ENCODE measurements around the gene BMF.
A peak's percentile ranks its signal among the peaks of the same experiment; 100 is the strongest.
"Not testable (repeated sequence)": the region's sequence is repeated elsewhere in the genome, so short reads cannot be mapped to it uniquely, and the experiment has no call there.

BMF gene

DNA sequence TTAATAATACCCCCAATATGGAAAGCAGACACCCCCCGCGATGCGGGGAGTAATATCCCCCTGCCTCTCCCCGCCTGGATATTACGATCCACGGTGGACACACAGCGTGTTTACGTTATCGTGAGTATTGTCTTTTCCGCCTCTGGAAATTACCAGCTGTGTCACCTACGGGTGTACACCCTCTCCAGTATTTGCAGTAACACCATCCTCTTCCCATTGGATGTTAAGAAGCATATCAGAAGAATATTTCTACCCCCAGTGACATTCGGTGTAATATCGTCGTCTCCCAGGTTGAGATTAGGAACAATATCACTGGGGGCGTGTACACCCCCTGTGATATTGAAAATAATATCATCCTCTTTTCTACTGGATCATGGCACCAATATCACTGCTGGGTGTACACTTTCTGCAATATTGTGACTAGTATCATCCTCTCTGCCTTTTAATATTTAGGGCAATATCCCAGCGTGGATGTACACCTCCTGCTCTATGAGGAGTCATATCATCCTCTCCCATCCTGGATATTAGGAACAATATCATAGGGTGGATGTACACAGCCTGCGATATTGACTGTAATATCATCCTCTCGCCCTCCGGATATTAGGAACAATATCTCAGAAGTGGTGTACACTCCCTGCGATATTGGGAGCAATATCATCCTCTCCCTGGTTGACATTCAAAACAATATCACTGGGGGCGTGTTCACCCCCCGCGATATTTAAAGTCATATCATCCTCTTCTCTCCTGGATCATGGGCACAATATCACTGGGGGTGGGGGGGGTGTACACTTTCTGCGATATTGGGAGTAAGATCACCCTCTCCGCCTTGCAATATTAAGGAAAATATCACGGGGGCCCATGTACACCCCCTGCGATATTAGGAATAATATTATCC is 20.3 kb upstream of the BMF start:
- DNase-seq = no peak

DNA sequence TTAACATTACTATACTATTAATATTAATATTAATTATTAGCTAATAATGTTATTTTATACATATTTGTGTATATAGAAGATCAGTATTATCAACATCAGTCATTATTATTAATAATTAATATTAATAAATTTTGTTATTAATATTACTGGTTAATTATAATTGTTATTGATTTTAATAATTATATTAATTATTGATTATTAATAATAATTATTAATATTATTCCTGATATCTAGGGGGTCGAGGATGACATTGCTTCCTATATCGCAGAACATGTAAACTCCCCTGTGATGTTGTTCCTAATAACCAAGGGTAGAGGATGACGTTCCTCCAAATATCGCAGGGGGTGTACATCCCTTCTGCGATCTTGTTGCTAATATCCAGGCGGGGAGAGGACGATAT is 17.3 kb upstream of the BMF start:
- DNase-seq = no peak

DNA sequence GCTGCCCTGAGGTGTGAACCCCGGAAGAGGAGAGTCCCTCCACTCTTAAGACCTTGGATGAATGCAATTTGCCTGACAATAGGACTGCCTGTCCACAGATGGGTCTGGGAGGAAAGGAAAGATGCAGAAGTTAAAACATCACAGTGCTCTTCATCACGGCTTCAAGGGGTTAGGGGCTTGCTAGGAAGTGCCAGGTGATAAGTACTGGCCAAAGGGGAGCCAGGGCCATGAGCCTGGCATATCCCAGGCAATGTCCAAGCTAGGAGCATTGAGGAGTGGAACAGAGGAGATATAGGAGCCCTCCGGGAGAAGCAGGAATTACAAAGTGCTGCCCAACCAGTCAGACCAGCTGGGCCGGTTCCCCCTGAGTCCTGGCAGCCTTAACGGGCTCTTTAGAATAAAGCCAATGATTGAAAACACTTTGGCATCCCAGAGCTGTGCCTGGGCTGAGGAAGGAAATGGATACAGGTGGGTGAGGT is 16.2 kb upstream of the BMF start:
- not testable (repeated sequence) for DNase-seq

DNA sequence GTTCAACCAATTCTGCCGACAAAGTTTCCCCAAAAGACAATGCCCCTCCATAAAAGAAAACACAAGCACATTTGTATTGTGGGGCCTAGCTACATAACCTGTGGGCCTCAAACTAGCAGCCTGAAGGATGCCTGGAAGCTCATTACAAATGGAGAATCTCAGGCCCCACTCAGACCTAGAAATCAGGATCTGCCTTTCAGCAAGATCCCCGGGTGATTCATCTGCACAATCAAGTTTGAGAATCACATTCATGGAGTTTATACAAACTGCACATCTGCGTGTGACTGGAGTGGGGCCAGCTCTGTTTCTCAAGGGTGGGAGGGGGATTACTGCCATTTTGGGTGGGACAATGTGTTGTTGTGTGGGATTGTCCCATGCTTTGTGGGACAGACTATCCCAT is 15.7 kb upstream of the BMF start:
- not testable (repeated sequence) for DNase-seq

DNA sequence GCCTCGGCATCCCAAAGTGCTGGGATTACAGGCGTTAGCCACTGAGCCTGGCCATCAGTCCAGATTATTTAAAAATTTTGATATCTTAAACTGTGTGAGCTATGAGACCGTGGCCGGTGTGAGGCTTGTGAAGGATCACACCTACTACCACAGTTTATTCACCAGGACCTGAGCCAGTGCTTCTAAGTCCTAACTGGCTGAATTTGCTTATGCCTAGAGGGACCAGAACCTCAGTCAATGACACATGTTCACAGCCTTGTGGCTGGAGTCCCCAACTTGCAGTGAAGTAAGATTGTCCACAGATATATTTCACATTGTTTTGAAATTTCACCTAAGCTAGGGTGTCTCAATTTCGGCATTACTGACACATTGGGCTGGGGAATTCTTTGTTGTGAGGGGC is 15.2 kb upstream of the BMF start:
- DNase-seq = not testable (repeated sequence)

DNA sequence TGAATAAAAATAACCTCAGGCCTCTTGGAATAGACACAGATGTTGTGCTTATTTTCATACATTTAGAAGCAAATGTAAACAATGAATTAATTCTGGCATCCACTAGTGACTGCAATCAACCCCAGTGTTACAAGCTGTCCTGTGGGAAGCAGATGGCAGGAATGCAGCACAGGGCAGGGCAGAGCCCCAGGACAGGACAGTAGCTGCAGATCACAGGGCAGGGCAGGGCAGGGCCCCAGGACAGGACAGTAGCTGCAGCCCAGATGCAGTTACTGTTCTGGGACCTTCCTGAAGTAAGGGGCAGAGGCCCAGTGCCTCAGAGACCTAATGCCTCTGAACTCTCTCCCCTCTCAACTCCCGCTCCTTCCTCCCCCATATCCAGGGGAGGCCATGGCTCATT is 14.3 kb upstream of the BMF start:
- DNase-seq = not testable (repeated sequence)

DNA sequence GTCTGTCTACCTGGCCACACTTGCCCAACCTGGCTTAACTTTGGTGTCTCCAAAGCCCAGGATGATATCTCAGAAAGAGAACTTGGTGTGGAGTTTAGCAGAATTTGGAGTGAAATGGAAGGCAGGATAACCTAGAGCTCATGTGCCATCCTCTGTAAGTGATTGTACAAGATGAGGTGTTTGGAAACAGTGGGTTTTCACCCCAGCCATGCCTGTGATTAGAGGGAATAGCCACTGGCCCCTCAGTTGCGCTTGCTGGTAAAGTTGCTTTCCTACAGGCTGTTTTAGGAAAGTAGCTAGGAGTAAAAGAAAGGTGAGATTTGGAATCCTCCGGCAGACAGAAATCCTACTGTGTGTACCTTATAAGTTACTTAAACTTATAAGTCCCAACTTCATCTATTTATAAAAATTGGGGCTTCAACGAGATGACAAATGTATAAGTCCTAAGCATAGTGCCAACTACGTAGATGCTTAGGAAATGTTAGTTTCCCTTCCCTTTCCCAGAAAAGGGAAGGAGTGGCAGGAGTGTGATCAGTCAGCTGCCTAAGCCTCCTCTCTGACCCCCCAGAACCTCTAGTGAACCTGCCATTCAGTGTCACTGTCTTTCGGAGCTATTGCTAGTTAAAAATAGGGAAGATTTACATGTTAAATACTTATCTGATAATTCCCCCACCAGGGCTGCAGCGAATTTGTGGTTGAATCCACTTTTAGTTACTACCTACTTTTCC is 13.4 kb upstream of the BMF start:
- peak; percentile 25 for DNase-seq

DNA sequence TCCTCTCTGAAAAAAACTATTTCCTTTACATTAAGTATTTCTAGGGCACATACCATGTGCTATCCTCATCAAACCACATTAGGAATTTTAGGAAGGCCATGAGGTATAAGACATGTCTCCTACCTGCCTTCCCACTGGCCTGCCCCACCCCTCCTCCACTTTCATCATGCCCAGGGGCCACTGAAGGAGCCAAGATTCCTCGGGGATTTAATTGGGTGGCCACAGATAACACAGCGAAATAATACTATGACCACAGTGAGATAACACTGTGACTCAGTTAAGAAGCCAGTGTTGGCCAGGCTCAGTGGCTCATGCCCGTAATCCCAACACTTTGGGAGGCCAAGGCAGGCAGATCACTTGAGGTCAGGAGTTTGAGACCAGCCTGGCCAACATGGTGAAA is 9.8 kb upstream of the BMF start:
- no peak for DNase-seq

DNA sequence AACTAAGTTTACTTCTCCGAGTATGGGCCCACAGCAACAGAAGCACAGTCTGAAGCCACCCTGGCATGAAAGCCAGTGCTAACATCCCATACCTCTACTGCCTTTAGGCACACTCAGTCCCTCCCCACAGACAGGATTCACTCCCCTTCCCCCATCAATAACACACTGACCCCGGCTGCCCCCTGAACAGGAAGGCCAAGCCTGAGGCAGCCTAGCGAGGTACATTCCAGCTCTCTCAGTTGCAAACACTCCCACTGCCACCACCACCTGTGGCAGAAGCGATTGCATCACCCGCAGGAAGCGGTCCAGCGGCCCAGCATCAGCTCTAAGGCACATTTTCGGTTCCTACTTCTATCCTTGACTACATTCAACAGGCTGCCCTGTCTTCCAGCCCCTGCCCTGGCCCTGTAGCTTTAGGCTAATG is 7.0 kb upstream of the BMF start:
- DNase-seq = peak; percentile 70

DNA sequence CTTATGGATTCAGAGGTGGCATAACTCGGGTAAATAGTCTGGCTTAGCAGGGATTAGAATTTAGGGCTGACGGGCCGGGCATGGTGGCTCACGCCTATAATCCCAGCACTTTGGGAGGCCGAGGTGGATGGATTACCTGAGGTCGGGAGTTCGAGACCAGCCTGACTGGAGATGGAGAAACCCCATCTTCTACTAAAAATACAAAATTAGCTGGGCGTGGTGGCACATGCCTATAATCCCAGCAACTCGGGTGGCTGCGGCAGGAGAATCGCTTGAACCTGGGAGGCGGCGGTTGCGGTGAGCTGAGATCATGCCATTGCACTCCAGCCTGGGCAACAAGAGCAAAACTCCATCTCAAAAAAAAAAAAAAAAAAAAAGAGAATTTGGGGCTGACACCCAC is 6.4 kb upstream of the BMF start:
- DNase-seq = not testable (repeated sequence)

DNA sequence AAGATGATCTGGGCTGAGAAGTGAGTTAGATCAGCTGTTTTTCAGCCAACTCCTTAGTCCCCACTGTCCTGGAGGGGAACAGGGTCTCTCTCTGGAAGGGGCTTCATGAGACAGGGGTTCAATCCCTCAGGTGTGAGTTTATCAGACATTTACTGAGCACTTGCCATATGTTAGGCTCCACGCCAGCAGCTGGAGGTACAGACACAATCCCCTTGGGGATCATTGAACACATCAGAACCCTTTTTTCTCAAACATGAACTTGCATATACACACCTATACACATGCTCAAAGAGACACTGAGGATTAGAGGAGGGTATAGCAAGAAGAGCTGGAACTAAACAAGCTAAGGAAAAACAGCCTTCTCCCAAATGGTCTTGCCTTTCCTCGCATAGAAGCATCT is 5.5 kb upstream of the BMF start:
- DNase-seq = no peak

DNA sequence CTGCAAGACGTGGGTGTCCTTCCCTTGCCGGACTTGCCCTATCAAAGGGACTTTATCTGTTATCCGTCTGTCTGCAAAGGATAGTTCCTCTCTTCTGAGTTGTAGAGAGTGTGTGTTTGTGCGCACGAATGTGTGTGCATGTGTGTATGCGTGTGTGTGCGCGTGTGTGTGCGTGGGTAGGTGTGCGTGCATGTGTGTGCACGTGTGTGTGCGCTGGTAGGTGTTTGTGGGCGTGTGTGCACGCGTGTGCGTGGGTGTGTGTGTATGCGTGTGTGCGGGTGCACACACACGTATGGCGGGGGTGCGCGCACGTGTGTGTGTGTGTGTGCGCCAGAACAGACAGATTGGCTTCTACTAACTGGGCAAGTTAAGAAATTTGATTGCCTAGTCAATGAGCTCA is 4.1 kb upstream of the BMF start:
- no peak for DNase-seq

DNA sequence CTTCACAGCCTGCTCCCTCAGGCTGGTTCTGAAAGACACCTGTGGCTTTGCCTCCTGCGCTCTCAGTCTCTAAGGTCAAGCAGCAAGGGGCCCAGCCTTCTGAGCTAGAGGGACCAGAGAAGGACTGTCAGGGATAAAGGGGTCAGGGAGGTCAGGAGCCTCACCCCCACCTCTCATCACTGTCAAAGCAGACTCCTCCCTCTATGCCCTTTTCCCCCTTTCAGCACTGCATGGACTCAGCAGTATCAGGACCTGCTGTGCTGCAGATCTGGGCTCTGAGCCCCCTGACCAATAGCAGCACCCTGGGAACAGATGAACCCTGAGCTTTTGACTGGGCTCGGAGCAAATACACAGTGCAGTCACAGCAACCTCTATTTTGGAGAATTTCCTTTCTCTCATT is 3.2 kb upstream of the BMF start:
- no peak for DNase-seq

DNA sequence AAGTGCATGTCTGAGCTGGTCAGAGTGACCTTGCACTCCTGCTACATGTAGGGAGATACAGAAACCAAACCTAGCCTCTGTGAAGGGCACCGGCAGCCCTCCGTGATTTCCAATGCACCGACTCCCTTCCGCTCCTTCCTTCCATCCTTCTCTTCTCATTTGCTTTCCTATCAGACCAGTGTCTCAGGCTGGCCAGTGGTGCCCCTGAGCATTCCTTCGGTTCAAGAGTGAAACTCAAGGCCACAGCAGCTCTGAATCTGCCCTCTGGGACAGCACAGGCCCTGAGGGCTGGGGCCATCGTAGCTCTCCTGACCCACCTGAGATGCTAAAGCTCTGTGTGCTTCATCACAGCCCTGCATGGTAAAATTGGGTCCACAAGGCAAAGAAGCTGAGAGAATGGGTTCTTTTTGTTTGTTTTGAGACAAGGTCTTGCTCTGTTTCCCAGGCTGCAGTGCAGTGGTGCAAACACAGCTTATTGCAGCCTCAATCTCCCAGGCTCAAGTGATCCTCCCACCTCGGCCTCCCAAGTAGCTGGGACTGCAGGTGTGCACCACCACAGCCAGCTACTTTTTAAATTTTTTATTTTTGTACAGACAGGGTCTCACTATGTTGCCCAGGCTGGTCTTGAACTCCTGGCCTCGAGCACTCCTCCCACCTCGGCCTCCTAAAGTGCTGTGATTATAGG is 2.3 kb upstream of the BMF start:
- DNase-seq = no peak

DNA sequence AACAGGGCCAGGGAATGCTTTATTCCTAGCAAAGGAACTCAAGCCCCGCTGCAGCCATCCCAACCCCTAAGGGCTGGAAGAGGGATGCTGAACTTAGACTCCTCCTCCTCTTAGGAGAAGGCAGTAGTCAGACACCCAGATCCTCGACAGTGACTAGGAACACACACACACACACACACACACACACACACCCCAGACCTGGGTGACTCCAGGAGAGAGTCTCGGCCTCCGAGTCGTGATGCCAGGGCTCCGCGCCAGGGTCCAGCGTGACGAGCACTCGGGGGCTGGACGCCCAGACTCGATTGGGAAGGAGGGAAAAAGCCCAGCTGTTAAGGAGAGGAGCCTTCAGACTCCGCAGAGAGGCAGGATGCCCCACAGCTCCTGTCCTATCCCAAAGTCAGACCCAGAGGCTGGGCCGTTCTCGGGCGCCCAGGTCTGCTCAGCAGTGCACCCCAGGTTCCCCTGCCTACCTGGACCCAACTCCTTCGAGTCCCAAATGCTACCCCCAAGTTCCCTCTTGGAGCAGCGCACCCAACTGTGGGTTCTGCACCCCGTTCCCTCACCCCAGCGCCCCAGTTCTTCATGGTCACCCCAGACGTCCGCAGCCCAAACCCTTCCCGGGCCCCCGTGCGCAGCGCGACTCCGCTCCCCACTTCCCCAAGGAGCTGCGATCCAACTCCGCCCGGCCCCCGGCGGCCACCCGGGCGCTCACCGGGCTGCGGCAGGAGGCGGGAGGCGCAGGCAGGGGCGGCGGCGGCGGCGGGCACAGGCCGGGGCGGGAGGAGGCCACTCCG is 421 bp downstream of the BMF start:
- DNase-seq = no peak

DNA sequence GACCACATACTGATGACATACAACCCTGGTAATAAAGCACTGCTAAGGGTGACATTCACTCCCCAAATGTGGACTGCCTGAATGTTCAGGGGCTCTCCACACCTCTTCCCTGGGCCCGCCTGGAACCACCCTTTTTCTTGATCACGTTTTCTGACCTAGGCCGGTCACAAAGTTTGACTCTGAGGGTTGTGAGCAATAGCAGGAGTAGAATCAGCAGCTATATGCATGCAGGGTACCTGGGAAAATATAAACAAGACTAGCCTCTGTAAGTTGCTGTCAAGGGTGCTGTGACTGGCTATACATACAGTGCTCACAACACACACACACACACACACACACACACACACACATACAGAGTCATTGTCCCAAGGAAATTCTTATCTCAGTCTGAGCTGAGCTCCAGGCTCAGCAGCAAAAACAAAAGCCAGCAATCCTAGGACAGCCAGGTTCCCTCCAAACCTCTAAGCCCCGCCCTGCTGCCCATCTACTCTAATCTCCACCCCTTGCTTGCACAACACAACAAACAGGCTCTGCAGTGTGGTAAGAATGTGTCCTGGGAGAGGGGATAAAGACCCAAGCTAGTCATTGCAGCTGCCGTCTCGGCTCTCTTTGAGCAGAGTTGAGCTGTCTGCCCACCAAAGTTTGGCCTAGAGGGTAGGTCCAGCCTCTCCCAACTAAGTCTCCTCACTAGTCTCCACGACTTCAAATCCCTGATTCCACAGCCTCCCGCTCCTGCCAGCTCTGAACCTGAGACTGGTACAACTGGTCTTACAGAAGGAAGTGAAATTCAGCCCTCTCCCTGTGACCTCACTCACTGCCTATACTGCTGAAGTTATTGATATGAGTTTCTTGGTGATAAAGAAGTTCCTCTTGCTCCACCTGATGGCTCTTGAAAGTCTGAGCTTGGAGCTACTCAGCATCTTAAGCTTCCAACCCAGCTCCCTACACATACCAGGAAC is 2.2 kb downstream of the BMF start:
- DNase-seq = peak; percentile 67

DNA sequence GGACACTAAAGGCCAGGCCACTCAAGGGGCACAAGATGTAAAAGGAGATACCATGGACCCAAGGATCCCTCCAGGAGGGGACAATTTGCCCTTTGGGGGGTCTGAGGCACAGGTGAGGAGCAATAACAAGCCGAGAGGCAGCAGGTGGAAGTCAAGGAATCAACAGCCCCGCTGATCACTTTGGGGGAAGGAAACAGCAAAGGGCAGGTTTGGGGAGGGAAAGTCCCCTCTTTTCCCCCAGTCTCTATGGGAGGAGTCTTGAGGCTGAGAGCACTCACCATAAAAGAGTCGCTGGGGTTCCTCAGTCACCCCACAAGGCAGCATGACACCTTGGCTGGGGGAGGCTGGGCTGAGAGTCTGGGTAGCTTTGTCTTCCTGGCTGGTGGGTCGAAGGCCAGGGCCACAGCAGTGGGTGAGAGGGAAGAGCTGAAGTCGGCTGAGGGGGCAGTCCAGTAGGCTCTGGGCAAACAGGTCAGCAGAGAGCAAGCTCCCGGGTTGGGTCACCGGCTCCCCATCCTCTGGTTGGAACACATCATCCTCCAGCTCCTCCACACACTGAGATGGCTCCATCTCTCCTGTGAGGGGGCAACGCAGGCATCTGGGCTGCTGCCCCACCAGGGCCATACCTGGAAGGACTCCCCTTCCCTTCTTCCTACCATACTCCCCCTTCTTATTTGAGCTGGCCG is 3.0 kb downstream of the BMF start:
- DNase-seq = peak; percentile 73

DNA sequence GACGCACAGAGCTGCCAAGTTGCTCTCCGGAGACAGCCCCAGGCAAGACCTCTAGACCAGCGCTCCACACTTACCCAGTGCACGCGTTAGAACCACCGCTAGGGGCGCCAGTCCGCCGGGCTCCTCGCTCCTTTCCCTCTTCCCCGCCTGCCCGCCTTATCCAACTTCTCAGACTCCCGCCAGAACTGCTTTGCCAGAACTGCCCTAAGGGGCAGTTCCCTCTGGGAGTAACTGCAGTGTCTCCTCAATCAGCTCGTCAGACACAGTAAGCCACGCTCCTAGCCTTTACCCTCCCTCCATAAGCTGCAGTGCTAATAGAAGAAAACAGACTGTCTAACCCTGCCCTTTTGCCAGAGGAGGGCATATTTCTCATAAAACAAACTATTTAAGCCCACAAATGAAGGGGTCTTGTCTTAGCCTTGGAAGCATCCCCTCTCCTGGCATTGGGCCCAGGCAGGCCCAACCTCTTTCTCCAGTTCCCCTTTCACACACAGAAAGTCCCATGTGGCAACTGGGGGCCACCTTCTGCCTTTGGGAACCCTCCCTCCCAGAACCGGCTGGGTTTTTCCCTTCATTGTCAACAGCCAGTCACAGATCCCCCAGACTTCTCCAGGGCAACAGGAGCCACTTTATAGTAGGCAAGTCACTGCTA is 3.7 kb downstream of the BMF start:
- peak; percentile 77 for DNase-seq

DNA sequence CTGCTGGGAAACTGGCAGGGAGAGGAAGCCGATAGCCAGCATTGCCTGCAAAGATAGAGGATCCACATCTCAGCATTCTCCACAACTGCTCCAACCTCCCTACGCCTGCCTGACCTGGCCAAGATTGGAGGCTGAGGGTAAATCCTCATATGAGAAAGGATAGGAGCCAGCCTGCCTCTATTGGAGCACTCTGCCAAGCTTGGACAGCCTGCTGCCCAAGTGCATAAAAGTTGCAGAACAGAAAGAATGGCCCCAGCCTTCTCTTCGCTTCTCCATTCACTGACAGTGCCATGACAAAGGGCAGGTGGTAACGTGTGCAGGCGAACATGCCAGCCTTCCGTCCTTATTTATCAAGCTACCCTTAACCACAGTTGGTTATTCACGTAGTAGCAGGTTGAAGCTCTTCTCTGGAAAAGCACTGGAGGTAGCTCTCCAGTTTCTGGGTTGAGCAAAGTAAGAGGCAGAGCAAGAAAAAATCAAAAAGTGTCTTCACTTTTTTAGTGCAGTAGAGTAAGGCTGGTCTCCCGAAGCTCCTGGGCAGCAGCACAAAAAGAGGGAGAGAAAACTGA is 4.3 kb downstream of the BMF start:
- DNase-seq = no peak

DNA sequence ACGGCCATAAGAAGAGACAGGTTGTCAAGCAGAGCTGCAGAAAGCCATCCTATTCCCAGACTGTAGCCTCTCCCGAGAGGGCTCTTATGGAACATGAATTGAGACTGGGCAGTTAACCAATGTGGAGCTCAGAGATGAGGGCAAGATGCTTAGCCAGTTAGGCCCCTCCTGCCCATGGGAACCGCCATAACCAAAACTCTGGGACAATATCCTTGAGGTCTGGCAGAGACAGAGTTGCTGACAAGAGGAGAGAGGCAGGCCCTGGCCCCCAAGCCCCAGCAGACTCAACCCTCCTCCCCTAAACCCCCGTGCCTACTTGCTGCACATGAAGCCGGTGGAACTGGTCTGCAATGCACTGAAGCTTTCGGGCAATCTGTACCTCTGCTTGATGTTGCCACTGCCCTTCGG is 4.8 kb downstream of the BMF start:
- no peak for DNase-seq
